PC-9 (cell line): ENCODE data around the gene USP13. TPM values are rescaled to one million over a fixed set of nuclear protein-coding genes. Genes with fewer than 3 reads are reported as not detected.
"Not testable (repeated sequence)": the region's sequence is repeated elsewhere in the genome, so short reads cannot be mapped to it uniquely, and the experiment has no call there.

Experiments used
- BruUV-seq: library from RNA; stranded (reverse); fragments of 400-500 nt; replicated peaks from 2 replicates; lab custom pipeline; 2021; lab: Mats Ljungman, UMichigan
- CTCF ChIA-PET: fragments of 300-600 bp; sonication (Branson Sonifier 250); formaldehyde crosslinking; loops from one replicate; lab custom pipeline; 2022; ENCODE audit warnings: antibody characterized with exemption; lab: Charles Lee
- POLR2A ChIA-PET: fragments of 300-600 bp; sonication (Branson Sonifier 250); formaldehyde crosslinking; loops from one replicate; lab custom pipeline; 2022; ENCODE audit warnings: antibody characterized with exemption; ENCODE audit not compliant: unreplicated experiment; lab: Charles Lee
- DNase-seq, 2 experiments: peaks; one replicate each; pipeline versions ENCODE4 v3.0.0 to v3.0.0-alpha.2; 2015 to 2022; ENCODE audit warnings: mixed read lengths in 1 of 2
- H2AFZ ChIP-seq: fragments of 200-600 bp; sonication (generic); 2 replicates; pipeline ENCODE4 v1.8.1; 2017; ENCODE audit warnings: antibody characterized with exemption
- H3F3A ChIP-seq: fragments of 200-600 bp; sonication (generic); 2 replicates; pipeline ENCODE4 v1.8.1; 2017; ENCODE audit warnings: antibody characterized with exemption, mild to moderate bottlenecking, low read depth; ENCODE audit not compliant: insufficient read depth
- H3K27ac ChIP-seq: fragments of 200-600 bp; sonication (generic); 2 replicates; pipeline ENCODE4 v1.6.1; 2016; ENCODE audit warnings: mixed run types
- H3K27me3 ChIP-seq: fragments of 200-600 bp; sonication (generic); 2 replicates; pipeline ENCODE4 v1.6.1; 2016; ENCODE audit warnings: low read depth, mixed run types; ENCODE audit not compliant: insufficient read depth
- H3K36me3 ChIP-seq: fragments of 200-600 bp; sonication (generic); 2 replicates; pipeline ENCODE4 v1.6.1; 2016; ENCODE audit warnings: low read depth, mixed run types
- H3K4me1 ChIP-seq: fragments of 200-600 bp; sonication (generic); replicated peaks from 2 replicates; pipeline ENCODE4 v1.6.1; 2016; ENCODE audit warnings: mixed run types; ENCODE audit not compliant: insufficient read depth
- H3K4me2 ChIP-seq: fragments of 200-600 bp; sonication (generic); 2 replicates; pipeline ENCODE4 v1.6.1; 2017; ENCODE audit warnings: mixed run types
- H3K4me3 ChIP-seq: fragments of 200-600 bp; sonication (generic); 2 replicates; pipeline ENCODE4 v1.6.1; 2016; ENCODE audit warnings: mixed run types
- H3K79me2 ChIP-seq: fragments of 200-600 bp; sonication (generic); 2 replicates; pipeline ENCODE4 v1.6.1; 2017; ENCODE audit warnings: low read depth, mixed run types
- H3K9me2 ChIP-seq: fragments of 200-600 bp; sonication (generic); 2 replicates; pipeline ENCODE4 v1.8.1; 2017; ENCODE audit warnings: mild to moderate bottlenecking; ENCODE audit not compliant: insufficient read depth
- H3K9me3 ChIP-seq: fragments of 200-600 bp; sonication (generic); 2 replicates; pipeline ENCODE4 v1.8.1; 2016; ENCODE audit warnings: low read depth; ENCODE audit not compliant: insufficient read depth
- H4K20me1 ChIP-seq: fragments of 200-600 bp; sonication (generic); 2 replicates; pipeline ENCODE4 v1.8.1; 2017; ENCODE audit not compliant: insufficient read depth
- EZH2 ChIP-seq: fragments of 200-600 bp; sonication (generic); IDR thresholded peaks from 2 replicates; pipeline ENCODE4 v1.8.0; 2017; ENCODE audit warnings: antibody characterized with exemption, low read depth
- intact Hi-C: fragments of 100-400 bp; cut with micrococcal nuclease; formaldehyde crosslinking; loops from one replicate; pipeline ENCODE4 v1.10.0; 2022; ENCODE audit not compliant: unreplicated experiment
- total RNA-seq: library from RNA; stranded (reverse); gene quantifications from 2 replicates; pipeline ENCODE4 v1.2.3, GENCODE V29; 2021
- TF ChIP-seq, protein P1 (sequence below): fragments of 200-600 bp; sonication (generic); conservative IDR thresholded peaks from 2 replicates; pipeline ENCODE4 v1.6.1; 2017; ENCODE audit warnings: mixed run types, antibody characterized with exemption, mild to moderate bottlenecking, moderate library complexity

The USP13 gene
- total RNA-seq, 1 experiment from 2014 or later, result 24.7 TPM

- no peaks in the 10 kb centered on the region for H3F3A ChIP-seq
- BruUV-seq, result no TSS peak
These were observed 119.0 kb downstream of the USP13 start for GRCh38 chr3:179771797-179772196.

DNA sequence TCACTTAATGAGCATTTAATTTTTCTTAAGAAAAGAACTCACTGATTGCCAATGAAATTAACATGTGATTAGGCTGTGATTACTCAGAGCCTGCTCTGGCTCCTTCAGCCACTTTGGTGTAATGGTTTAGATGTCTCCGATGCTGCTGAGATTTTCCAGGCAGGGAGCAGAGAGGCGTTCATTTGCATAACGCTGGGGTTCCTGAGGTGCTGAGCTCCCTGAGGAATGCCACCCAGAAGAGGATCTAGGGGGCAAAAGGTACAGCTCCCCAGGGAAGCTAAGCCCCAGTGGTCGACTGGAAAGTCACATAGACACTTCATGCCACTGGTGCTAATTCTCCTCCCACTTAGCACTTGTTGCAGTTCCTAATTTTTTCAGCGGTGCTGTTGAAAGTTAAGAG lies 119.5 kb downstream of the USP13 start:
- no peaks in the 10 kb centered on the region for H3K9me2 ChIP-seq
- H3K4me3 ChIP-seq, result no peak overlapping the region
- no peaks in the 10 kb centered on the region for H3K27me3 ChIP-seq
- ChIA-PET CTCF (no interaction called here), POLR2A (no interaction called here)
- H3K36me3 ChIP-seq, result no peaks in the 10 kb centered on the region
- H3F3A ChIP-seq, result no peaks in the 10 kb centered on the region
- no peak overlapping the region for H3K27ac ChIP-seq
- no peak for DNase-seq
- H2AFZ ChIP-seq, result no peak overlapping the region
- TF ChIP-seq, protein P1, sequence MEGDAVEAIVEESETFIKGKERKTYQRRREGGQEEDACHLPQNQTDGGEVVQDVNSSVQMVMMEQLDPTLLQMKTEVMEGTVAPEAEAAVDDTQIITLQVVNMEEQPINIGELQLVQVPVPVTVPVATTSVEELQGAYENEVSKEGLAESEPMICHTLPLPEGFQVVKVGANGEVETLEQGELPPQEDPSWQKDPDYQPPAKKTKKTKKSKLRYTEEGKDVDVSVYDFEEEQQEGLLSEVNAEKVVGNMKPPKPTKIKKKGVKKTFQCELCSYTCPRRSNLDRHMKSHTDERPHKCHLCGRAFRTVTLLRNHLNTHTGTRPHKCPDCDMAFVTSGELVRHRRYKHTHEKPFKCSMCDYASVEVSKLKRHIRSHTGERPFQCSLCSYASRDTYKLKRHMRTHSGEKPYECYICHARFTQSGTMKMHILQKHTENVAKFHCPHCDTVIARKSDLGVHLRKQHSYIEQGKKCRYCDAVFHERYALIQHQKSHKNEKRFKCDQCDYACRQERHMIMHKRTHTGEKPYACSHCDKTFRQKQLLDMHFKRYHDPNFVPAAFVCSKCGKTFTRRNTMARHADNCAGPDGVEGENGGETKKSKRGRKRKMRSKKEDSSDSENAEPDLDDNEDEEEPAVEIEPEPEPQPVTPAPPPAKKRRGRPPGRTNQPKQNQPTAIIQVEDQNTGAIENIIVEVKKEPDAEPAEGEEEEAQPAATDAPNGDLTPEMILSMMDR, result no peak
- no peak for TF ChIP-seq EZH2
- intact Hi-C loops, result no loop called here
- H3K79me2 ChIP-seq, result no peaks in the 10 kb centered on the region
- H4K20me1 ChIP-seq, result no peaks in the 10 kb centered on the region
- H3K4me2 ChIP-seq, result no peak overlapping the region
- no TSS peak for BruUV-seq
- no peaks in the 10 kb centered on the region for H3K9me3 ChIP-seq
- H3K4me1 ChIP-seq, result no peaks in the 10 kb centered on the region

More at GRCh38 chr3:179771797-179772196, 119.0 kb downstream of the USP13 start:
- Histone ChIP-seq H3K4me3 (no peak overlapping the region), H3K4me2 (no peak overlapping the region), H3K9me2 (no peaks in the 10 kb centered on the region), H3K36me3 (no peaks in the 10 kb centered on the region), H3K4me1 (no peaks in the 10 kb centered on the region), H3K79me2 (no peaks in the 10 kb centered on the region), H3K27me3 (no peaks in the 10 kb centered on the region), H3K9me3 (no peaks in the 10 kb centered on the region), H4K20me1 (no peaks in the 10 kb centered on the region), H3K27ac (no peak overlapping the region), H2AFZ (no peak overlapping the region)
- ChIA-PET CTCF (no interaction called here), POLR2A (no interaction called here)
- intact Hi-C loops, result no loop called here
- no peak for DNase-seq
- no peak for TF ChIP-seq EZH2

DNA sequence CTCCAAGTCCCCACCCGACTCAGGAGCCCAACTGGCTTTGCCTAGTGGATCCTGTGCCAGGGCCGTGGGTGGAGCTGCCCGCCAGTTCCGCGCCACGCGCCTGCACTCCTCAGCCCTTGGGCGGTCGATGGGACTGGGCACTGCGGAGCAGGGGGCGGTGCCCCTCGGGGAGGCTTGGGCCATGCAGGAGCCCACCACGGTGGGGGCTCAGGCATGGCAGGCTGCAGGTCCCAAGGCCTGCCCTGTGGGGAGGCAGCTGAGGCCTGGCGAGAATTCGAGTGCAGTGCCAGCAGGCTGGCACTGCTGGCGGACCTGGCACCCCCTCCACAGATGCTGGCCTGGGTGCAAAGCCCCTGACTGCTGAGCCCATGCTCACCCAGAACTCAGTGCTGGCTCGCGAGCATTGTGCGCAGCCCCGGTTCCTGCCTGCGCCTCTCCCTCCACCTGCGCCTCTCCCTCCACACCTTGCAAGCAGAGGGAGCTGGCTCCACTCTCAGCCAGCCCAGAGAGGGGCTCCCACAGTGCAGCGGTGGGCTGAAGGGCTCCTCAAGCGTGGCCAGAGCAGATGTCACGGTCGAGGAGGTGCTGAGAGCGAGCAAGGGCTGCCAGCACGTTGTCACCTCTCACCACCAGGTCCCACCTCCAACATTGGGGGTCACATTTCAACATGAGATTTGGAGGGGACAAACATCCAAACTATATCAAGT lies 122.7 kb downstream of the USP13 start:
- no peak overlapping the region for H3K4me2 ChIP-seq
- CTCF ChIA-PET, result no interaction called here
- no peak overlapping the region for H2AFZ ChIP-seq
- POLR2A ChIA-PET, result interaction anchor here (0.7 kb wide), 1 partner anchor 185 kb away, joined by 4 read pairs; no protein-coding TSS in a partner anchor
- intact Hi-C loops, result no loop called here
- no TSS peak for BruUV-seq
- TF ChIP-seq EZH2, result no peak
- TF ChIP-seq, protein P1, result no peak
- DNase-seq, result no peak
- no peaks in the 10 kb centered on the region for H3K79me2 ChIP-seq
- H3F3A ChIP-seq, result no peaks in the 10 kb centered on the region
- no peaks in the 10 kb centered on the region for H3K36me3 ChIP-seq
- H4K20me1 ChIP-seq, result no peaks in the 10 kb centered on the region
- H3K4me3 ChIP-seq, result no peak overlapping the region
- H3K27me3 ChIP-seq, result no peaks in the 10 kb centered on the region
- no peaks in the 10 kb centered on the region for H3K9me3 ChIP-seq
- no peaks in the 10 kb centered on the region for H3K9me2 ChIP-seq
- H3K4me1 ChIP-seq, result no peaks in the 10 kb centered on the region
- H3K27ac ChIP-seq, result no peak overlapping the region

DNA sequence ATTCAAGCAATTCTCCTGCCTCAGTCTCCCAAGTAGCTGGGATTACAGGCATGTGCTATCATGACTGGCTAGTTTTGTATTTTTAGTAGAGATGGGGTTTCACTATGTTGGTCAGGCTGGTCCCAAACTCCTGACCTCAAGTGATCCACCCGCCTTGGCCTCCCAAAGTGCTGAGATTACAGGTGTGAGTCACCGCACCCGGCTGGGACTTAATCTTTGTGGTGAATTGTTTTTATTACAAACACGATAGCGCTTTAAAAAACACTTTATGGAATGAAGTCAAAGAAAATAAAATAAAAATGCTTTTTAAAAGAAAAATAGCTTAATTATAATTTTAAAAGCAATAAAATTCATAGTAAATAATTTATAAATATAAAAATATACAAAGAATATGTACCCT lies 130.0 kb downstream of the USP13 start:
- H3K27ac ChIP-seq, H3K27me3 ChIP-seq, H3K9me3 ChIP-seq, DNase-seq, H3K4me1 ChIP-seq, H3K79me2 ChIP-seq, CTCF ChIA-PET, intact Hi-C loops, H4K20me1 ChIP-seq, H3K4me3 ChIP-seq, H3K4me2 ChIP-seq, H2AFZ ChIP-seq, H3F3A ChIP-seq, BruUV-seq, H3K36me3 ChIP-seq, H3K9me2 ChIP-seq: not testable (repeated sequence)
- POLR2A ChIA-PET, result interaction anchor here (0.6 kb wide), 1 partner anchor 1248 kb away, joined by 3 read pairs; no protein-coding TSS in a partner anchor
